Measurements from ENCODE around the gene SPHK2.
"Not testable (repeated sequence)": the region's sequence is repeated elsewhere in the genome, so short reads cannot be mapped to it uniquely, and the experiment has no call there.

SPHK2 gene

DNA sequence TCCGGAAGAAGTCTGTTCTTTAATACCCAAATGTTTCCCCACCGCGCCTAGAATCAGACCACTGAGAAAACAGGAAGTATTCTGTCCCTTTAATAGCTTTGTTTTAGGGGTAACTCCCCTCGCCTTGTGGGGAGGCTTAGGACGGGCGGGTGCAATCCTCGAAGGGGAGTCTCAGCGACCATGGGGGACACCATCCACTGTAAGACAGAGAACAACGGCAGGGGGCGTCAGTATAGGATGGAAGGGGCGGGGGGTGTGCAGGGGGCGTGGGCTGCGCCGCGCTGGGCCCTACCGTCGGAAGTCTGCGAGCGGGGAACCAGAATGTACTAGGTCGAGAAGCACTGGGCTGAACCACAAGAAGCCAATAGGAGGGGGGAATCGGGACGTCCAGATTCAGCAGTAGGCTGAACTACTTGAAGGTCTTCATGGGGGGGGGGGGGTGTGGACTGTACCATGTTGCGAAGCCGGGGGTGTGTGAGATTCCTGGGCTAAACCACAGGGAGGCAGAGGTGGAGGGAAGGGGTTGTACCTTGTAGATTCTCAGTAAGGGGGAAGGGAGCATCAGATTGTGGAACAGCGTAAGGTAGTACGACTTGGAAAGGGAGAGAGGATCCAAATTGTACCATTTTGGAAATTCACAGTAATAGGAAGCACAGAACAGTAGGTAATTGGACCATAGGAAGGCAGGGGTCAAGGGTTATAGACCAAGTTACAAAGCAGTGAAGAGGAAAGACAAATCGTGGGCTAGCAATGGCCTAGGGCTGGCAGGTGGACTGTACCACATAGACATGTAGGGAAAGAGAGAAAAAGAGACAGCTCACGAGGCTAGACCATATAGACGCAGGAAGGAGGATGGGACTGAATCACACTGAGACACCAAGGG is 18.9 kb downstream of the SPHK2 start:
- peak; percentile 65 to 74 for DNase-seq

- DNase-seq = no peak
These were observed 19.6 kb downstream of the SPHK2 start for GRCh38 chr19:48638831-48639381.

- no peak for DNase-seq
These were observed 20.4 kb downstream of the SPHK2 start for GRCh38 chr19:48639483-48640375.

- no peak for DNase-seq
These were observed 22.5 kb downstream of the SPHK2 start for GRCh38 chr19:48641850-48642249.

DNA sequence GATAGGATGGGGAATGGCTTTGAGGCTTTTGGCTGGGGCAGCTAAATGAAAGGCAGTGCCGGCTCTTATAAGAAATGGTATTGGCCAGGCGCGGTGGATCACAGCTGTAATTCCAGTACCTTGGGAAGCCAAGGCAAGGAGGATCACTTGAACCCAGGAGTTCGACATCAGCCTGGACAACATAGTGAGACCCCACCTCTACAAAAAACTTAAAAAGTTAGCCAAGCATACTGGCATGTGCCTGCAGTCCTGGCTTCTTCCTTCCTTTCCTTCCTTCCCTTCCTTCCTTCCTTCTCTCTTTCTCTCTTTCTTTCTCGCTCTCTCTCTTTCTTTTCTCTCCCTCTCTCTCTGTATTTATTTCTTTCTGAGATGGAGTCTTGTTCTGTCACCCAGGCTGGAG is 23.6 kb downstream of the SPHK2 start:
- DNase-seq = no peak

- no peak for DNase-seq
These were observed 25.0 kb downstream of the SPHK2 start for GRCh38 chr19:48644355-48644754.

DNA sequence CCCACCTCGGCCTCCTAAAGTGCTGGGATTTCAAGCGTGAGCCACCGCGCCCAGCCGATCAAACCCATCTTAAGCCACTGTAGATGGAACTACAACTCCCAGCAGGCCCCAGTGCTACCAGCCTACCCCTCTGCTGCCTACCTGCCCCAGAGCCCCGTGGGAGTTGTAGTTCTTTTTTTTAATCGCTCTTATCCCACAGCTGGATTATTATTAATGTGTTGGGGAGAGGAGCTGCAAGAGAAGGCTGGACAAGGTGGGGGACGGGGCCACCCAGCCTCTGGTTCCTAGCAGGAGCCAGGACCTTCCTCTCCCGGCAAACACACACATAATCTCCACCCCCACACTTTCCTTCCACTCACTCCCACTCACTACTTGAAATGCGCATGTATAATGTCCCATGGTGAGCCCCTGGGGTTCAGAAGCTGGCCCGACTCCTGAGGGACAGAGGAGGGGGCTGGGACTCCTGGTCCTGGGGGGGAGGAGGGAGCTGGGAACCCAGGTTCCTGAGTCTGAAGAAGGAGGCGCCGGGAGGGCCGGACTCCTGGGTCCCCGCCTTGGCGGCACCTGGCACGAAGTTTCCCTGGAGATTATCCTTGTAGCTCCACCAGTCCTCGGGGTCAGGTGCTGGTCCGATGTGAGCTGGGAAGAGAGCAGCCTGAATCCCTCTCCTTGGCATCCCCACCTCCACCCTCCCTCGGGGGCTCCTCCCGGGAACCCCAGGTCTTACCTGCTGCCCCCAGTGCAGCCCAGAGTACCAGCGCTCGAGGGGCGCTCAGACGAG is 25.7 kb downstream of the SPHK2 start:
- peak; percentile 72 to 80 for DNase-seq

DNA sequence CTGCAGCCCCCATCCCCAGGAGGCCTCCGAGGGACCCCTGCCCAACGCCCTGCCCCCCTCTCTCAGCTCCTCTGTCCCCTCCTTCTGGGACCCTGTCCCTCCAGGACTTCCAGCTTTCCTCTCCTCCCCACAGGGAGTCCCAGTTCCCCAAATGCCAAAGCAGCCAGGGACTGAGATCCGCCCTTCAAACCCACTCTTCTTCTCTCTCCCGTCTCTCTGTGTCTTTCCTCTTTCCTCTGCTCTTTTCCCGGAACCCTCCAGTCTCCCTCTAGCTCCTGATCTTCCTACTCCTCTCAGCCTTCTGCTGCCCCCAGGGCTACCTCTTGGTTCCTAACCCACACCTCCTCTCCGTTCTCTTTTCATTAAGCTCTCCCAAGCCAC is 26.3 kb downstream of the SPHK2 start:
- DNase-seq = no peak

DNA sequence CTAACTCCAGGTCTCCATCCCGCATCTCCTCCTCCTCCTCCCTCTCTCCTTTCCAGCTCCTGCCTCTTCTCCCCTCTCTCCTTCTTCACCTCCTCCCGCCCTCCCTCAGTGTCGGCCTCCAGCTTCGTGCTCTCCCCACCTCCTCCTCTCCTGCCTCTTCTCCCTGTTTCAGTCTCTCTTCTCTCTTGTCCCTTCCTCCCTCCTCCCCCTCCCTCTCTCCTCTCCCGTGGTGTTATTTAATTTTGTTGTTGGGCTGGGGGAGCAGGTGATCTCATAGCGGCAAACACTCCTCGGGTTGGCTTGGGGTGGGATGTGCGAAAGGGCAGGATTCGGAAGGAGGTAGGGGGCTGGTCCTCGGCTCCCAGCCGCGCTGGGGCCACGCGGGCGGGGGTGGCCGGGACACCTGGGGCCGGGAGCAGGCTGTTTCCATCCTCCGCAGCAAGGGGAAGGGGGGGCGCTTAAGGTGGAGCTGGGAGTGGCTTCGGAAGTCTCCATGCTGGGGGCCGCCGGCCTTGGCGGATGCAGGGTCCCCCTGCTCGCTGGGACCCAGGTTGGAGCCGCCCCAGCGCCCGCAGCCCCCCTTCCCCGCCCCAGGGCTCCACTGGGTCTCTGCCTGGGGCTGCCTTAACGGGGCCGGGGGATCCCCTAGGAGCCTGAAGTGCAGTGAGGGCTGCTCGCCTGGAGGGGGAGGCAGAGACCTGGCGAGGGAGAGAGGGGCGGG is 26.9 kb downstream of the SPHK2 start, which contains the start of gene CA11:
Gene CA11 (minus strand): TSS at position 187 of the 721 bp plus-strand sequence. CDS start 555 bp downstream, outside the sequence.
- peak; percentile 92 to 95 for DNase-seq

DNA sequence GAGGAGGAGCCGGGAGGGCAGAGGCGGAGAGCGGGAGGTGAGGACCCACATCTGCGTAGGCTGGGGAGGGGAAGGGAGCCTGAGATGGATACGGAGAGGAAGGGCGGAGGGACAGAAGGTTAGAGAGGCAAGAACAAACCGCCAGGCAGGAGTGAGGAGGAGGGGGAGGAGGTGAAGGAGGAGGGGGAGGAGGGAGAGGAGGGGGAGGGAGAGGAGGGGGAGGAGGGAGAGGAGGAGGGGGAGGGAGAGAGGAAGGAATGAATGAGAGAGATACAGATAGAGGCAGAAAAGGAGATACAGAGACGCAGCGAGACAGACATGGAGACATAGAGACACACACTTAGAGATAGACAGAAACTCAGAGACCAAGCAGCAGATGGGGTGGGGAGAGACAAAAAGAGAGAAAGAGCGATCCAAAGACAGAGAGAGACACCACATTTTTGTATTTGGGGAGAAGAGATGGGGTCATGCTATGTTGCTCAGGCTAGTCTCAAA is 27.5 kb downstream of the SPHK2 start:
- DNase-seq = no peak

- no peak for DNase-seq
These were observed 28.8 kb downstream of the SPHK2 start for GRCh38 chr19:48648134-48648533.

- DNase-seq = no peak
These were observed 31.8 kb downstream of the SPHK2 start for GRCh38 chr19:48650974-48651682.

GRCh38 chr19:48651683-48652048 is 32.4 kb downstream of the SPHK2 start:
- DNase-seq = no peak

DNA sequence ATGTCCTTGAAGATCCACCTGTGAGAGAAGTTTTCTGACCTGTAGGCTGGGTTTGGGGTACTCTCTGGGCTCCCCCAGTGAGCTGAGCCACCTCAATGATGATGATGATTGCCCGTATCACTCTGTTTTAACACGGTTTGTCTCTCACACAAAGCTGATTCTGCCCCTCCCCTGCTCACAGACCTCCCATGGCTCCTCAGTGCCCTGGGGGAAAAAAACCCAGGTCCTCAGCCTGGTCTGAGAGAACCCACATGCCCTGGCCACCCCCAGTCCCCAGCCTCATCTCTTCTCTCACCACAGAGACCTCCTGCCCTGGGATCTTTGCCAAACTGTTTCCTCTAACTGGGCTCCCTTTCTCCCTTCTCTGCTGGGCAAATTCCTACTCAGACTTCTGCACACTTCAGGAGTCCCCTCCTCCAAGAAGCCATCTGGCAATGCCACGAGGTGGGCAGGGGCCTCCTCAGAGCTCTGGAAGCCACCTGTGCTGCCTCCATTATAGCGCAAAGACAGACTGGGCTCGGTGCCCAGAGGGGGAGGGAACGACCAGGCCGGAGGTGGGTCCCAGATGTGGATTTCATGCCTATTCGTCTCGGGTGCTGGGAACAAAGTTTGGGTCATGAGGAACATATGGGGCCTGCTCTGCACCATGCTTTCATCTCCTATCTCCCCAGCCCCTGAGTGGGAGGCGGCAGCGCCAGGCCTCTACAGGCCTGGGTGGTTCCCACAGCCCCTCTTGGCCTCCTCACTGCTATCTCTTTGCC is 35.2 kb downstream of the SPHK2 start:
- DNase-seq = no peak

DNA sequence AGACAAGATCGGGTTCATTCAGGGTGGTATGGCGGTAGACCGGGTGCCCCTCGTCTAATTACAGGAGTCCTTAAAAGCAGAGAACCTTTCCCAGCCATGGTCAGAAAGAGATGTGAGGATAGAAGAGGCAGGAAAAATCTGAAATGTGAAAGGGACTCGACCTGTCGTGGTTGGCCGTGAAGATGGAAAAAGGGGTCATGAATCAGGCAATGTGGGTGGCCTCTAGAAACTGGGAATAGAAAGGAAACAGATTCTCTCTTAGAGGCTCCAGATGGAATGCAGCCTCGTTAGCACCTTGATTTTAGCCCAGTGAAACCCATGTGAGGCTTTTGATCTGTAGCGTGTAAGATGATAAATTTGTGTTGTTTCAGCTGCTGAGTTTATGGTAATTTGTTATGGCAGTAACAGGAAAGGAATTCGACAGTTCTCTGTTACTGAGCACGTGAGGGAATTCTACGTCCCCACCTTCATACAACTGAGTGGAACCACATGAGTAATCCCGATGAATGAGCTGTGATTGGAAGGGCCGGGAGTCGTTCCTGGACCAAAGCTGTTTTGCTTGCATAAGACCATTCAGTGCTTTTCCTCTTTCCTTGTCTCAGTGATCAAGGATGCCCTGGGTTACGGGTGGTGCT is 37.7 kb downstream of the SPHK2 start:
- DNase-seq = no peak

- not testable (repeated sequence) for DNase-seq
These were observed 38.5 kb downstream of the SPHK2 start for GRCh38 chr19:48657828-48658227.

GRCh38 chr19:48658483-48658882 is 39.2 kb downstream of the SPHK2 start:
- no peak for DNase-seq

DNA sequence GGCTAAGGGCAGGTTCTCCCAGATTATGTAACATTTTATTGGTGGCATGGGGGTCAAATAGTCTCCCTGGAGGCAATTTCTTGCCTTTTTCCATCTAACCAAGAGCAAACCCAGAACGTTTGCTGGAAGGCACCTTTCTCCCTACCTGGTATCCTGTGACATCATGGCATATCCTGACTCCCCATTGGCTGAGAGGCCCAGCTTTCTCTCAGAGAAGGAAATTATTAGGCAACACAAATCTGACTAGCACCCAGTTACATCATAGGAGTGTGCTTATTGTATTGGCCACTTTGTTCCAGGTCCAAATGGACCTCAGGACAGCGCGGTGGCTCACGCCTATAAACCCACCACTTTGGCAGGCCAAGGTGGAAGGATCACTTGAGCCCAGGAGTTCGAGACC is 40.5 kb downstream of the SPHK2 start:
- no peak for DNase-seq

GRCh38 chr19:48660852-48661710 is 41.8 kb downstream of the SPHK2 start:
- peak; percentile 89 to 91 for DNase-seq

Data from activated CD4-positive, alpha-beta T cell treated with anti-CD3 and anti-CD28 coated beads, Interleukin-2, amount 50 U/mL, for 48 hours (primary cell).